HFFc6 (cell line): ENCODE data around the gene CSNK1G1. TPM values are rescaled to one million over a fixed set of nuclear protein-coding genes. Genes with fewer than 3 reads are reported as not detected.
"Not testable (repeated sequence)": the region's sequence is repeated elsewhere in the genome, so short reads cannot be mapped to it uniquely, and the experiment has no call there.

Experiments
- DNase-seq: peaks from one replicate; pipeline ENCODE4 v3.0.0-alpha.2; 2018
- H3K27ac Mint-ChIP-seq: 2 replicates; pipeline ENCODE4 v1.8.0; 2020; ENCODE audit warnings: mild to moderate bottlenecking, mixed read lengths
- H3K27me3 Mint-ChIP-seq: 2 replicates; pipeline ENCODE4 v1.8.0; 2021; ENCODE audit warnings: mild to moderate bottlenecking, moderate library complexity, mixed read lengths; ENCODE audit not compliant: insufficient read depth
- H3K36me3 Mint-ChIP-seq: 2 replicates; pipeline ENCODE4 v1.8.0; 2021; ENCODE audit warnings: low read depth, mixed read lengths
- H3K4me1 Mint-ChIP-seq: 2 replicates; pipeline ENCODE4 v1.8.0; 2020; ENCODE audit warnings: low read depth, mixed read lengths
- H3K4me3 Mint-ChIP-seq: 2 replicates; pipeline ENCODE4 v1.8.0; 2020; ENCODE audit warnings: mild to moderate bottlenecking, moderate library complexity, mixed read lengths
- H3K9me3 Mint-ChIP-seq: 2 replicates; pipeline ENCODE4 v1.8.0; 2020; ENCODE audit warnings: mild to moderate bottlenecking, mixed read lengths
- total RNA-seq, 6 experiments: library from RNA; stranded (reverse); fragmentation: NEBNext Ultra II Directional; extraction: Animal tissue kit (Norgen Biotek cat#: 25700); gene quantifications; 2 replicates in 1 of 6; 3 replicates in 5 of 6; pipeline ENCODE4 v1.2.3, GENCODE V29; 2021
- TF ChIP-seq, protein P1 (sequence below): fragments of 200-600 bp; sonication (generic); IDR thresholded peaks from 2 replicates; pipeline ENCODE4 v1.5.0; 2021; ENCODE audit warnings: antibody characterized with exemption, mild to moderate bottlenecking

Gene CSNK1G1
- total RNA-seq, 6 experiments from 2014 or later = 16.4 to 20.5 (median 18.6) TPM

- Mint-ChIP-seq H3K27me3 (peaks cover 2% of the 10 kb centered on the region), H3K27ac (peak overlapping the region; percentile 17; the same call in 1 of the 2 replicates), H3K4me3 (no peak overlapping the region), H3K4me1 (peaks cover 22% of the 10 kb centered on the region), H3K9me3 (no peaks in the 10 kb centered on the region), H3K36me3 (peaks cover 22% of the 10 kb centered on the region)
- TF ChIP-seq, protein P1, sequence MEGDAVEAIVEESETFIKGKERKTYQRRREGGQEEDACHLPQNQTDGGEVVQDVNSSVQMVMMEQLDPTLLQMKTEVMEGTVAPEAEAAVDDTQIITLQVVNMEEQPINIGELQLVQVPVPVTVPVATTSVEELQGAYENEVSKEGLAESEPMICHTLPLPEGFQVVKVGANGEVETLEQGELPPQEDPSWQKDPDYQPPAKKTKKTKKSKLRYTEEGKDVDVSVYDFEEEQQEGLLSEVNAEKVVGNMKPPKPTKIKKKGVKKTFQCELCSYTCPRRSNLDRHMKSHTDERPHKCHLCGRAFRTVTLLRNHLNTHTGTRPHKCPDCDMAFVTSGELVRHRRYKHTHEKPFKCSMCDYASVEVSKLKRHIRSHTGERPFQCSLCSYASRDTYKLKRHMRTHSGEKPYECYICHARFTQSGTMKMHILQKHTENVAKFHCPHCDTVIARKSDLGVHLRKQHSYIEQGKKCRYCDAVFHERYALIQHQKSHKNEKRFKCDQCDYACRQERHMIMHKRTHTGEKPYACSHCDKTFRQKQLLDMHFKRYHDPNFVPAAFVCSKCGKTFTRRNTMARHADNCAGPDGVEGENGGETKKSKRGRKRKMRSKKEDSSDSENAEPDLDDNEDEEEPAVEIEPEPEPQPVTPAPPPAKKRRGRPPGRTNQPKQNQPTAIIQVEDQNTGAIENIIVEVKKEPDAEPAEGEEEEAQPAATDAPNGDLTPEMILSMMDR = no peak
- peak; percentile 27 for DNase-seq
These were observed 131.5 kb downstream of the CSNK1G1 start for GRCh38 chr15:64224511-64224910.

GRCh38 chr15:64223882-64224281, 132.1 kb downstream of the CSNK1G1 start:
- Mint-ChIP-seq H3K27ac (no peak overlapping the region), H3K27me3 (peaks cover 2% of the 10 kb centered on the region), H3K4me1 (peaks cover 22% of the 10 kb centered on the region), H3K4me3 (no peak overlapping the region), H3K36me3 (peaks cover 22% of the 10 kb centered on the region), H3K9me3 (no peaks in the 10 kb centered on the region)
- DNase-seq = no peak
- TF ChIP-seq, protein P1 = no peak

GRCh38 chr15:64222573-64223366, 133.2 kb downstream of the CSNK1G1 start:
- peaks cover 22% of the 10 kb centered on the region for H3K4me1 Mint-ChIP-seq
- peaks cover 22% of the 10 kb centered on the region for H3K36me3 Mint-ChIP-seq
- peaks cover 1% of the 10 kb centered on the region for H3K27me3 Mint-ChIP-seq
- TF ChIP-seq, protein P1 = no peak
- H3K4me3 Mint-ChIP-seq = no peak overlapping the region
- no peaks in the 10 kb centered on the region for H3K9me3 Mint-ChIP-seq
- no peak for DNase-seq
- H3K27ac Mint-ChIP-seq = no peak overlapping the region; the same call in 1 of the 2 replicates

- DNase-seq, H3K4me3 Mint-ChIP-seq, H3K27ac Mint-ChIP-seq, H3K27me3 Mint-ChIP-seq, H3K9me3 Mint-ChIP-seq: not testable (repeated sequence)
- H3K4me1 Mint-ChIP-seq = peaks cover 22% of the 10 kb centered on the region
- peaks cover 22% of the 10 kb centered on the region for H3K36me3 Mint-ChIP-seq
These were observed 134.1 kb downstream of the CSNK1G1 start for GRCh38 chr15:64221911-64222310.

- not testable (repeated sequence) for H3K4me1 Mint-ChIP-seq, H3K27me3 Mint-ChIP-seq, DNase-seq, H3K4me3 Mint-ChIP-seq, H3K9me3 Mint-ChIP-seq, H3K36me3 Mint-ChIP-seq, H3K27ac Mint-ChIP-seq
These were observed 138.6 kb downstream of the CSNK1G1 start for GRCh38 chr15:64217429-64217750.

DNA sequence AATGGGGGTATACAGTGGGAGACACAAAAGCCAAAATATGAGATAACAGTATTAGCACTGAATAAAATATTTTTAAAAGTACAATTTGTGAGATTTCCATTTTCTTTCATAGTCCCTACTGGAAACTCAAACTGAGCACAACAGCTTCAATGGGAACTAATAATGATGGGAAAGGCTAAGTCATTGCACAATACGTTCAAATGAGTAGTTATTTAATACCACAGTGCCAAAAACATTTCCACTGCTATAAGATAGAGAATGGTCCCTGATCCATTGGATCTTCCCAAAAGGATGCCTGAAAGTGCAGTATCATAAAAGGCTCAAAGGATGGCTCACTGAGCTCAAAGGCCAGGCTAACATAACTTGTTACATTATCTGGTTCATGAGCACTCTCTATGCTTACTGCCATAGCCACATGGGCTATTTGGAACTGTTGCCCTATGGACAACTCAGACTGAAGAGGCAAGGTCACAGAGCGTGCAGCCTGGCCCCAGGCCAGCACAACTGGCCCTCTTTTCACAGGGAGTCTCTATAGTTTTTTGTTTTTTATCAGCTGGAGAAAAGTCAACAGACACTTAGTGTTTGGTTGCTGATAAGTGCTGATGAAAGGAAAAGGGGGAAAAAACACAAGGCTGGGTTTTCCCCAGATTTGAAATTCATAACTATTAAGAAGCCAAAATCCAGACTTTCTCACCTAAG, 139.1 kb downstream of the CSNK1G1 start:
- H3K27me3 Mint-ChIP-seq = no peaks in the 10 kb centered on the region
- DNase-seq = no peak
- peaks cover 6% of the 10 kb centered on the region; the same call in 1 of the 2 replicates for H3K36me3 Mint-ChIP-seq
- H3K9me3 Mint-ChIP-seq = no peaks in the 10 kb centered on the region
- H3K27ac Mint-ChIP-seq = no peak overlapping the region
- H3K4me3 Mint-ChIP-seq = no peak overlapping the region
- H3K4me1 Mint-ChIP-seq = no peaks in the 10 kb centered on the region; the same call in 1 of the 2 replicates
- TF ChIP-seq, protein P1 = no peak
